Frontal cortex (tissue), 4 donors: Measurements from ENCODE around the gene ASXL1. TPM values are rescaled to one million over a fixed set of nuclear protein-coding genes. Genes with fewer than 3 reads are reported as not detected.
"Not testable (repeated sequence)": the region's sequence is repeated elsewhere in the genome, so short reads cannot be mapped to it uniquely, and the experiment has no call there.

Experiments used
- DNase-seq, 2 donors: peaks; one replicate each; pipeline ENCODE4 v3.0.0; 2012; ENCODE audit warnings: low spot score in 2 of 2
- FAIRE-seq: peaks from 2 replicates; lab custom pipeline; 2012; peaks lifted over from hg19 to GRCh38; lab: Jason Lieb, UNC
- total RNA-seq: library from RNA; depleted of rRNA; stranded (reverse); fragments of >200 nt; gene quantifications from one replicate; pipeline ENCODE4 v1.2.3, GENCODE V29; 2014
- donor health status: control.
- donor health status: control.
- donor health status: control.

Gene ASXL1
- total RNA-seq, 1 donor from 2014 or later, result 64.8 TPM

DNA sequence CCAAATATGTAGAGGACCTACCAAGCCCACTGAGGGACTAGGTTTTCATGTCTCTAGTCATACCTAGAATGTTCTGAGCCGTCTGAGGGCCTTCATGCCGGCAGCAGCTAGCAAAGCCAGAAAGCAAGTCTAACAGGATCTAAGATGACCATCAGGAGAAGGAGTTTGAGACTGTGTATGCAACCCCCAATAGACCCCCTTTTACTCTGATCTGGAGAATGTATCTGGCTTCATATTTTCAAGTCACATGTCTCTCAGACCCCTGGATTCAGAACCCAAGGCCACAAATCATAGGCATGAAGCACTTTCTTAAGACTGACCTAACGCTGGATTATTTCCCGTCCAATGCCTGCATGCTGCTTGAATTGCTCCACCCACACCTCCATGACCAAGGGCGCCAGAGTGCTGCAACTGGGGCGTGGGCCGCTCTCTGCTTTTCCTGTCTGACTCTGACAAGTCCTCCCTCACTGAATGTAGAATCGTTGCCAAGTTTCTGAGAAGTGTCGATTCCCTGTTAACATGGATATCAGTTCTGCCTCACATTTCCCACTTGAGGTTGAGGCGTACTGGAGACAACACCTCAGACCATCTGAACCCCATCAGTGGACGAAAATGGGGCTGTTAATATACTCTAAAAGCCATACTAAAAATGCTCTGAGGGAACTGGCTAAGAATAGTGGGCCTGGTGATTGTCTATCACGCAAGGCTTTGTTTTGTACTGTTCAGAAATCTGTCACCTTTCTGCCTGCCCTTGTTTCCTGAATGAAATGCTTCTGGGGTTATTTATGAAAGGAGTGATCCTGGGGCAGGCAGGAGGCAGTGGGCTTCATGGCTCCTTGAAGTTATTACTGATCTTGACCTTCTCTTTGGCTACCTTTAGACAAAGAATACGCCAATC is 23.9 kb upstream of the ASXL1 start:
- DNase-seq (no peak), FAIRE-seq (no peak)

- FAIRE-seq, result no peak
- peak in 1 of 2 donors; percentile 43 for DNase-seq
These were observed 21.2 kb upstream of the ASXL1 start for GRCh38 chr20:32336918-32337347.

- FAIRE-seq (no peak), DNase-seq (no peak)
These were observed 20.0 kb upstream of the ASXL1 start for GRCh38 chr20:32337937-32338661.

DNA sequence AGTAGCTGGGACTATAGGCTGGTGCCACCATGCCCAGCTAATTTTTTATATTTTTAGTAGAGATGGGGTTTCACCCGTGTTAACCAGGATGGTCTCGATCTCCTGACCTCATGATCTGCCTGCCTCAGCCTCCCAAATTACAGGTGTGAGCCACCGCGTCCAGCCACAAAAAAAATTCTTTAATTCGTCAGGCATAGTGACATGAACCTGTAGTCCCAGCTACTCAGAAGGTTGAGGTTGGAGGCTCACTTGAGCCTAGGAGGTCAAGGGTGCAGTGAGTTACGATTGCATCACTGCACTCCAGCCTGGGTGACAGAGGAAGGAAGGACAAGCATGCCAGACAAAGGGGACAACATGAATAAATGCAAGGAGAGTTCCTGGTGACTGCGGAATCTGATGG is 19.5 kb upstream of the ASXL1 start:
- DNase-seq, result no peak
- FAIRE-seq, result no peak

- FAIRE-seq (no peak), DNase-seq (no peak)
These were observed 19.0 kb upstream of the ASXL1 start for GRCh38 chr20:32339116-32339515.

DNA sequence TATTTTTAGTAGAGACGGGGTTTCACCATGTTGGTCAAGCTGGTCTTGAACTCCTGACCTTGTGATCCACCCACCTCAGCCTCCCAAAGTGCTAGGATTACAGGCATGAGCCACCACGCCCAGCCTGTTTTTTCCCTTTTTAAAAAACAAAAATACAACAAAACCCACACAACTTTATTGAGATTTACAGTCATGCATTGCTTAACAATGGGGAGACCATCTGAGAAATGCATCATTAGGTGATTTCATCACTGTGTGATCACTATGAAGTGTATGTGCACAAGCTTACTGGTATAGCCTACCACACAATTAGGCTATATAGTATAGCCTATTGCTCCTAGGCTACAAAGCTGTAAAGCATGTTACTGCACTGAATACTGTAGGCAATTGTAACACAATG is 17.1 kb upstream of the ASXL1 start:
- DNase-seq, FAIRE-seq: not testable (repeated sequence)

DNA sequence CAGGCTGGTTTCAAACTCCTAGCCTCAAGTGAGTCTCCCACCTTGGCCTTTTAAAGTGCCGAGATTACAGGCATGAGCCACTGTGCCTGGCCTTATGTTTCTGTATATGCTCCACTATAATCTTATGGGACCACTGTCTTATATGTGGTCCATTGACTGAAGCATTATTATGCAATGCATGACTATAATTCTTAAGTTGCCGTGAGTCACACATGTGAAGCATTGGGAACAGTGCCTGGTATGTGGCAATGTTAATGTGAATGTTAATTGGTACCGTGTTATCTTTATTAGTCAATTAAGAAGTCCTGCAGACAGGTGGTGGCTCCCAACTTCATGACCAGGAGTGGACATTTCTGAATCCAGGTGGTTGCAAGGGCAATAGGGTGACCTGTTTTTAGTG is 14.7 kb upstream of the ASXL1 start:
- DNase-seq, result no peak
- FAIRE-seq, result no peak

DNA sequence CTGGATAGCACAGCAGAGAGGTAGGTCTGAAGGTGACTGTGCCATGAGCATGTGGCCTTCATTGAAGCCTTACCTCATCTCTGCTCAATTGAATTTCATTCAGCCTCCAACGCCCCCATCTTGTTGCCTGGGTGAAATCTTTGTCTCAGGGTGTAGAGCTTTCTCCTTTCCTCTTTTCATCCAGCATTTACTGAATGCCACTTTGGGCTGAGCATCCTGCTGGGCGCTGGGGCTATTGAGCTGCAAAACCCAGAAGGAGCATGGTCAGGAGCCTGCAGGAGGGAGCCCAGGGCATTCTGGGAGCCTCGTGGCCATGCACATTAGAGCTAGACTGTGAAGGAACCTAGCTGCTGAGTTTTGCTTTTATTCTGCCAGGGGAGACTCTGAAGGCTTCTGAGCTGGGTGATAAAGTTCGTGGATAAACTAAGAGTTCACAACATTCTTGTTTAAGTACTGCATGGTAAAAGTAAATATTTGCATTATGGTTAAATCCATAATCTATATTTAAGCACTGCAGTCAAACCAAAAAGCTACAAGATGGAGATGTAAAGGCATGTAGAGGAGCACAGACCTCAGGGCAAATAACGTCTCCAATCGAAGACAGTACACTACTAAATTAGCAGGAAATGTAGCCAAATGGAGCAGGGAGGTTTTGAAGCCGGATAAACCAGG is 13.2 kb upstream of the ASXL1 start:
- FAIRE-seq (no peak), DNase-seq (no peak)

GRCh38 chr20:32348207-32348606 is 9.9 kb upstream of the ASXL1 start:
- no peak for FAIRE-seq
- no peak for DNase-seq

- no peak for DNase-seq
- FAIRE-seq, result no peak
These were observed 7.7 kb upstream of the ASXL1 start for GRCh38 chr20:32350421-32350820.

- no peak for FAIRE-seq
These were observed 5.9 kb upstream of the ASXL1 start for GRCh38 chr20:32352121-32352720.

DNA sequence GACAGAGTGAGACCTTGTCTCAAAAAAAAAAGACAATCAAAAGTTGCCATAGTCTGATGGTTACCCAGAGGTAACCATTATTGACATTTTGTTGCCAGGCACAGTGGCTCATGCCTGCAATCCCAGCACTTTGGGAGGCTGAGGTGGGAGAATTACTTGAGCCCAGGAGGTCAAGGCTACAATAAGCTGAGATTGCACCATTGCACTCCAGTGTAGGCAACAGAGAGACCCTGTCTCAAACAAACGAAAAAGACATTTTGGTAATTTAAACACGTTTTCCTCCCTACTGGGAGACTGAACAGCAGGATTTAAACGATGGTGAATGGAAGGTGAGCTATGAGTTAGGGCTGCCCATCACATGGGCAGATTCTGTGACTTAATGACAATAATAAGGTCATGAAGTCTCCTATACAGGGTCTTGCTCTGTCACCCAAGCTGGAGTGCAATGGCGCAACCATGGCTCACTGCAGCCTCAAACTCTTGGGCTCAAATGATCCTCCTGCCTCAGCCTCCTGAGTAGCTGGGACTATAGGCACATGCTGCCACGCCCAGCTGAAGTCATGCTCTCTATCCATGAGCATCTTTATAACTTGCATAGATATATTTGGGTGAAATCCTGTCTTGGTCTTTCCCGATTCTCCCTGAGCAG is 4.2 kb upstream of the ASXL1 start:
- FAIRE-seq (no peak), DNase-seq (no peak)

More at GRCh38 chr20:32352121-32352720, 5.9 kb upstream of the ASXL1 start:
- DNase-seq, result no peak

DNA sequence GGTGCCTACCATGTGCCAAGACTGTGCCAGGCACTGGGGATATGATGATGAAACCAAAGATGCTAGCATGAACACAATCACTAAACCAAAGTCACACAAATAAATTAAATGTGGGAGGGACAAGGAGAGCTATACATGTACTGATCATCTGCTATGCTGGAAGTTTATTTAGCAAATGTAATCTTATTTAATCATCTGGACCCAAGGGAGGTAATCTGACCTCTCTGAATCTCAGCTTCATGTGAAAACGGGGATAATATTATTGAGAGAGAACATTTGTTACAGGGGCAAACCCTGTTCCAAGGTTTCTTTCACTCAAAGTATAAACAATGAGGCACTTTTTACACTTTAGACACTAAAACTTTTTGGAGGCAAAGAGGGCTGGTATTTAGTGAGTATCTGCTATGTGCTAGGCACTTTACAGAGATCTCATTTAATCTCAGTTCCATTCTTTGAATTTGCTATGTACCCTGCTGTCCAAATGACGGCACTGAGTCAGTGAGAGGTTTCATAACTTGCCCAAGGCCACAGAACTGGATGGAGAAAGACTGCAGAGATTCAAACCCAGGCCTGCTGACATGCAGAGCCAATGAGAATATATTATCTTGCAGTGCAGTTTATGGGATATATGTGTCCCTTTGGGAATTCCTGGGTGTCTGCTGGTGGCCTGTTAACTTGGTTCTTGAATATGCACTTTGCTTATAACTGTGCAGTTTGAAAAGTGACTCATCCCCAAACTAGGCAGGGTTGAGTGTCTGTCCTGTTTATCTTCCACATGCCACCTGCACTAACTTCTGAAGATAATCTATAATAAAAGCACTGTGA is 3.3 kb upstream of the ASXL1 start:
- DNase-seq (no peak), FAIRE-seq (no peak)

DNA sequence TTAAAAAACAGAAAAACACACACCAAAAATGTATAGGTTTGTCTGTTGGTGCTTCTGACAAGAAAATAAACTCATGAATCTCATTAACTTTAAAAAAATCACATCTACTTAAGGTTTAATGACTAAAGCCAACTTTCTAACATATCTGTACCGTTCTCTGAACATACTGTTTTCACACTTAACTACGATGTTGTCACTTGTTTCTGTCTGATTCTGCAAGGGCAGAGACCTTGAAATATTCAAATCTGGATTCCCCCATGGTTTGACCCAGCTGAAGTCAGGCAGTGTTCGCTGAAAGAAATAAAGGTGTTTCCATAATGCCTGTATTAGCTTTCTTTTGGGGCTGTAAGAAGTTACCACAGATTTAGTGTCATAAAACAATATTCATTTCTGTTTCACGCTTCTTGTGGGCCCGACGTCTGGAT is 2.7 kb upstream of the ASXL1 start:
- FAIRE-seq (no peak), DNase-seq (no peak)

DNA sequence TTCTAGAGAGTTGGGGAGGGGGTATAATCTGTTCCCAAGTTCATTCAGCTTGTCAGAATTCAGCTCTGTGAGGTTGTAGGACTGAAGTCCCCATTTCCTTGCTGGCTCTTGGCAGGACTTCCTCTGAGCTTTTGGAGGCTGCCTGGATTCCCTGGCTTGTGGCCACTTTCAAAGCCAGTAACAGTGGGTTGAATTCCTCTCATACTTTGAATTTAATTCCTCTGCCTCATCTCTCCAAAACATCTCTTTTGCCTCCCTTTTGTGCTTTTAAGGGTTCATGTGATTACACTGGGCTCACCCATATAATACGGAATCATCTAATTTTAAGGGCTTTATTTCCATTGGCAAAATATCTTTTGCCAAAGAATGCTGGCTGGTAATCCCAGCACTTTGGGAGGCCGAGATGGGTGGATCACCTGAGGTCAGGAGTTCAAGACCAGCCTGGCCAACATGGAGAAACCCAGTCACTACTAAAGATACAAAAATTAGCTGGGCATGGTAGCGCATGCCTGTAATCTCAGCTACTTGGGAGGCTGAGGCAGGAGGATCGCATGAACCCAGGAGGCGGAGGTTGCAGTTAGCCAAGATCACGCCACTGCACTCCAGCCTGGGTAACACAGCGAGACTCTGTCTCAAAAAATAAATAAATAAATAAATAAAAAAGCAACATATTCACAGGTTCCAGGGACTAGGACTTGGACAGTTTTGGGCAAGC is 2.1 kb upstream of the ASXL1 start:
- FAIRE-seq, DNase-seq: not testable (repeated sequence)

GRCh38 chr20:32356622-32357374 is 1.3 kb upstream of the ASXL1 start:
- no peak for DNase-seq
- FAIRE-seq, result no peak

- DNase-seq, result no peak
- FAIRE-seq, result no peak
These were observed 709 bp upstream of the ASXL1 start for GRCh38 chr20:32357375-32357868.

- DNase-seq (no peak), FAIRE-seq (no peak)
These were observed 426 bp downstream of the ASXL1 start for GRCh38 chr20:32358632-32358882.
